ENCODE results near the gene CEP68. TPM values are rescaled to one million over a fixed set of nuclear protein-coding genes. Genes with fewer than 3 reads are reported as not detected.
A peak's percentile ranks its signal among the peaks of the same experiment; 100 is the strongest.

The CEP68 gene
- polyA plus RNA-seq, 2 of the 4 experiments (the other 2 are of a cell fraction), result 6.8 to 9.2 TPM

GRCh38 chr2:65056215-65057053, at the start of gene CEP68 (continued):
- no peak for TF ChIP-seq RCOR1 (IDR thresholded peaks at IDR 0.05; ENCODE audit: low read depth, low read length)
- no peak for TF ChIP-seq MAFK (IDR thresholded peaks at IDR 0.05; ENCODE audit: partially characterized antibody)
- TF ChIP-seq CTCF (IDR thresholded peaks at IDR 0.05), result no peak
- no peak for TF ChIP-seq RARB (CRISPR knock-in tag; IDR thresholded peaks at IDR 0.05)
- no peak for TF ChIP-seq ZSCAN20 (CRISPR knock-in tag; IDR thresholded peaks at IDR 0.05)
- TF ChIP-seq SREBF2 (IDR thresholded peaks at IDR 0.05), result no peak
- TF ChIP-seq HOXA7 (CRISPR knock-in tag; IDR thresholded peaks at IDR 0.05), result no peak
- no peak for TF ChIP-seq EHMT2 (IDR thresholded peaks at IDR 0.05; ENCODE audit: low read depth)
- no peak for TF ChIP-seq PBX3 (IDR thresholded peaks at IDR 0.05)
- no peak for TF ChIP-seq GATA3 (IDR thresholded peaks at IDR 0.05; ENCODE audit: borderline replicate concordance)
- no peak for TF ChIP-seq SMC3 (IDR thresholded peaks at IDR 0.05)
- TF ChIP-seq ESRRA (IDR thresholded peaks at IDR 0.05; ENCODE audit: borderline replicate concordance, low read length), result no peak
- no peak for TF ChIP-seq NPAS2 (CRISPR knock-in tag; IDR thresholded peaks at IDR 0.05; ENCODE audit: borderline replicate concordance)
- TF ChIP-seq MAX (IDR thresholded peaks at IDR 0.05), result no peak; the same call in none of the 2 replicates
- no peak for TF ChIP-seq EP300 (IDR thresholded peaks at IDR 0.05)
- peak; percentile 27; the same call in 1 of the 2 replicates for TF ChIP-seq MYC (IDR thresholded peaks at IDR 0.05; ENCODE audit: borderline replicate concordance, low read length)
- TF ChIP-seq POLR2A (IDR thresholded peaks at IDR 0.05; ENCODE audit: low read length), result peak; percentile 97
- no peak for TF ChIP-seq HMGXB4 (CRISPR knock-in tag; IDR thresholded peaks at IDR 0.05; ENCODE audit: borderline replicate concordance)
- TF ChIP-seq CHD2 (IDR thresholded peaks at IDR 0.05; ENCODE audit: low read length, partially characterized antibody), result no peak
- TF ChIP-seq HOXB5 (CRISPR knock-in tag; IDR thresholded peaks at IDR 0.05), result peak; percentile 69; the same call in 1 of the 2 replicates
- no peak for TF ChIP-seq HDAC2 (IDR thresholded peaks at IDR 0.05)
- no peak for TF ChIP-seq HOXB13 (CRISPR knock-in tag; IDR thresholded peaks at IDR 0.05; ENCODE audit: low read depth)
- TF ChIP-seq RFX5 (IDR thresholded peaks at IDR 0.05), result no peak
- no peak for TF ChIP-seq CBX8 (IDR thresholded peaks at IDR 0.05)
- TF ChIP-seq ELK1 (IDR thresholded peaks at IDR 0.05; ENCODE audit: low read depth, low read length), result no peak

Data from A549 (cell line).